ENCODE data around the gene NRAP.

The NRAP gene

GRCh38 chr10:113630929-113631533, 32.8 kb downstream of the NRAP start:
- DNase-seq: no peak

GRCh38 chr10:113628607-113629153, 35.2 kb downstream of the NRAP start:
- no peak for DNase-seq

GRCh38 chr10:113627836-113628235, 36.0 kb downstream of the NRAP start:
- DNase-seq: no peak

- DNase-seq: no peak
Observed at GRCh38 chr10:113626809-113627355, 37.0 kb downstream of the NRAP start.

- no peak for DNase-seq
Observed at GRCh38 chr10:113625461-113626186, 38.2 kb downstream of the NRAP start.

- DNase-seq: no peak
Observed at GRCh38 chr10:113622831-113623230, 41.0 kb downstream of the NRAP start.

- DNase-seq: no peak
Observed at GRCh38 chr10:113621799-113622198, 42.0 kb downstream of the NRAP start.

GRCh38 chr10:113620936-113621335, 42.9 kb downstream of the NRAP start:
- DNase-seq: no peak

- DNase-seq: no peak
Observed at GRCh38 chr10:113620511-113620910, 43.3 kb downstream of the NRAP start.

- no peak for DNase-seq
Observed at GRCh38 chr10:113619401-113619800, 44.4 kb downstream of the NRAP start.

- no peak for DNase-seq
Observed at GRCh38 chr10:113618338-113618737, 45.5 kb downstream of the NRAP start.

GRCh38 chr10:113617086-113617485, 46.8 kb downstream of the NRAP start:
- DNase-seq: no peak

GRCh38 chr10:113616244-113617074, 47.4 kb downstream of the NRAP start:
- DNase-seq: no peak

- DNase-seq: no peak
Observed at GRCh38 chr10:113613977-113614690, 49.7 kb downstream of the NRAP start.

- no peak for DNase-seq
Observed at GRCh38 chr10:113613427-113613826, 50.4 kb downstream of the NRAP start.

- DNase-seq: no peak
Observed at GRCh38 chr10:113612154-113612553, 51.7 kb downstream of the NRAP start.

- no peak for DNase-seq
Observed at GRCh38 chr10:113610631-113611601, 52.9 kb downstream of the NRAP start.

- no peak for DNase-seq
Observed at GRCh38 chr10:113609704-113610108, 54.1 kb downstream of the NRAP start.

- DNase-seq: no peak
Observed at GRCh38 chr10:113605268-113605978, 58.4 kb downstream of the NRAP start.

GRCh38 chr10:113604572-113604971, 59.3 kb downstream of the NRAP start:
- DNase-seq: no peak

All from kidney glomerular epithelial cell (primary cell).